ENCODE data around the gene C19orf47.

GRCh38 chr19:40278361-40279035, 69.7 kb downstream of the C19orf47 start:
- no peak for TF ChIP-seq CTCF (IDR thresholded peaks at IDR 0.05 in 8 of 11, conservative IDR thresholded peaks at IDR 0.05 in 3 of 11)
- TF ChIP-seq POLR2A (IDR thresholded peaks at IDR 0.05), result no peak
